HepG2 (cell line): ENCODE results near the gene ATP4A. TPM values are rescaled to one million over a fixed set of nuclear protein-coding genes. Genes with fewer than 3 reads are reported as not detected.

Source experiments
- HNRNPL ChIP-seq: fragments of 200-400 bp; formaldehyde crosslinking; IDR thresholded peaks from 2 replicates; pipeline ENCODE4 v1.6.1; 2017; ENCODE audit warnings: mild to moderate bottlenecking, low read depth, low read length
- IRF2 ChIP-seq: IDR thresholded peaks from 2 replicates; pipeline ENCODE4 v1.6.1; 2018; ENCODE audit warnings: missing genetic modification reagents, missing compliant biosample characterization
- KDM3A ChIP-seq: IDR thresholded peaks from 2 replicates; pipeline ENCODE4 v1.6.1; 2018; ENCODE audit warnings: low read depth, missing compliant biosample characterization
- MAFF ChIP-seq: IDR thresholded peaks from 2 replicates; pipeline ENCODE4 v1.6.1; 2011; ENCODE audit warnings: low read depth, low read length, improper control_type of control experiment
- MXD4 ChIP-seq: IDR thresholded peaks from 2 replicates; pipeline ENCODE4 v1.6.1; 2016; ENCODE audit warnings: mild to moderate bottlenecking, missing biosample characterization, missing genetic modification reagents
- RFX5 ChIP-seq: IDR thresholded peaks from 2 replicates; pipeline ENCODE4 v1.6.1; 2011; ENCODE audit warnings: low read depth, low read length, improper control_type of control experiment
- ZFP41 ChIP-seq: sonication (generic); formaldehyde crosslinking; IDR thresholded peaks from 2 replicates; pipeline ENCODE4 v1.4.0; 2020; ENCODE audit warnings: mild to moderate bottlenecking, missing genetic modification reagents, borderline replicate concordance
- ZNF460 ChIP-seq: sonication (generic); formaldehyde crosslinking; IDR thresholded peaks from 2 replicates; pipeline ENCODE4 v1.5.1; 2020; ENCODE audit warnings: missing genetic modification reagents, mild to moderate bottlenecking, borderline replicate concordance
- ZNF549 ChIP-seq: sonication (generic); formaldehyde crosslinking; IDR thresholded peaks from 2 replicates; pipeline ENCODE4 v1.5.0; 2020; ENCODE audit warnings: missing genetic modification reagents
- ZNF567 ChIP-seq: sonication (generic); formaldehyde crosslinking; IDR thresholded peaks from 2 replicates; pipeline ENCODE4 v1.8.1; 2023; ENCODE audit warnings: mild to moderate bottlenecking, missing genetic modification reagents, borderline replicate concordance
- ZNF879 ChIP-seq: sonication (generic); formaldehyde crosslinking; IDR thresholded peaks from 2 replicates; pipeline ENCODE4 v1.8.1; 2023; ENCODE audit warnings: missing genetic modification reagents
- polyA plus RNA-seq, 8 experiments: library from polyadenylated mRNA; depleted of rRNA in 3 of 8; stranded (reverse) in 7 of 8; unstranded in 1 of 8; fragments of >200 nt; fragmentation: Illumina TruSeq in 4 of 8; extraction: Trizol in 4 of 8; gene quantifications; 2 replicates each; pipeline versions ENCODE4 v1.2.1 to v1.2.3, GENCODE V29; 2011 to 2016; ENCODE audit warnings: low read depth in 4 of 8, missing spikeins in 1 of 8, mixed read lengths in 1 of 8; ENCODE audit not compliant: insufficient read depth in 1 of 8
- total RNA-seq, 5 experiments: library from RNA; depleted of rRNA; stranded (reverse); fragments of >200 nt; fragmentation: Illumina TruSeq; extraction: Trizol; gene quantifications; 2 replicates each; pipeline ENCODE4 v1.2.3, GENCODE V29; 2016; ENCODE audit warnings: low read depth in 1 of 5
- TF ChIP-seq, protein P1 (sequence below): sonication (generic); formaldehyde crosslinking; IDR thresholded peaks from 2 replicates; pipeline ENCODE4 v1.4.0; 2020; ENCODE audit warnings: mild to moderate bottlenecking, missing genetic modification reagents, borderline replicate concordance
- TF ChIP-seq, protein P2 (sequence below): sonication (generic); formaldehyde crosslinking; IDR thresholded peaks from 2 replicates; pipeline ENCODE4 v1.8.1; 2023; ENCODE audit warnings: missing genetic modification reagents, inconsistent platforms, borderline replicate concordance
- TF ChIP-seq, protein P3 (sequence below): IDR thresholded peaks from 2 replicates; pipeline ENCODE4 v1.6.1; 2016; ENCODE audit warnings: low read depth
- TF ChIP-seq, protein P4 (sequence below): sonication (generic); formaldehyde crosslinking; IDR thresholded peaks from 2 replicates; pipeline ENCODE4 v1.9.0; 2021; ENCODE audit warnings: missing genetic modification reagents, mild to moderate bottlenecking, borderline replicate concordance
- TF ChIP-seq, protein P5 (sequence below): IDR thresholded peaks from 2 replicates; pipeline ENCODE4 v1.6.1; 2016; ENCODE audit warnings: missing compliant biosample characterization, missing genetic modification reagents, borderline replicate concordance

Gene ATP4A
- total and polyA plus RNA-seq, 2 of the 13 experiments (the other 11 are each of a cell fraction or from before 2014, with no cell fraction given) = 0.08 to 0.11 TPM

DNA sequence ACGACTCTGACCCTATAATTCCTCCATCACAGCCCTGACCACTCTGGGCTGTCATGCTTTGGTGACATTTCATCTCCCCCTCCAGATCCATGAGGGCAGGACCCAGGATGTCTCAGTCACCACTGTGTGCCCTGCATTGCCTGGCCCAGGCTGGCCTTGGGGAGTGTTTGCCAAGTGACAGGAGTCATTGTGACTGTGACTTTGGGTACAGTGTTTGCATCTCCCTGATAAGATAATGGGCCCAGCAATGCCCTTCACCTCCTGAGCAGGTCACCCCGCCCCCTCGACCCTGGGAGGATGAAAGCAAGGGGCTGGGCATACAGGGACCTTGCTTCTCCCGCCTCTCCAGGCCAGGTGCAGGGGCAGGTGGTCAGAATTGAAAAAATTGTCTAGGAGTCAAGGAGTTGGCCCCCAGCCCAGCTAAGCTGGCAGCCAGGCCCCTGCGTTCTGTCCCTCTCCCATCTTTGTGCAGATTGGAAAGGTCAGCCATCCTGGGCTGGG lies 5.9 kb upstream of the ATP4A start (continued):
- TF ChIP-seq, protein P1, sequence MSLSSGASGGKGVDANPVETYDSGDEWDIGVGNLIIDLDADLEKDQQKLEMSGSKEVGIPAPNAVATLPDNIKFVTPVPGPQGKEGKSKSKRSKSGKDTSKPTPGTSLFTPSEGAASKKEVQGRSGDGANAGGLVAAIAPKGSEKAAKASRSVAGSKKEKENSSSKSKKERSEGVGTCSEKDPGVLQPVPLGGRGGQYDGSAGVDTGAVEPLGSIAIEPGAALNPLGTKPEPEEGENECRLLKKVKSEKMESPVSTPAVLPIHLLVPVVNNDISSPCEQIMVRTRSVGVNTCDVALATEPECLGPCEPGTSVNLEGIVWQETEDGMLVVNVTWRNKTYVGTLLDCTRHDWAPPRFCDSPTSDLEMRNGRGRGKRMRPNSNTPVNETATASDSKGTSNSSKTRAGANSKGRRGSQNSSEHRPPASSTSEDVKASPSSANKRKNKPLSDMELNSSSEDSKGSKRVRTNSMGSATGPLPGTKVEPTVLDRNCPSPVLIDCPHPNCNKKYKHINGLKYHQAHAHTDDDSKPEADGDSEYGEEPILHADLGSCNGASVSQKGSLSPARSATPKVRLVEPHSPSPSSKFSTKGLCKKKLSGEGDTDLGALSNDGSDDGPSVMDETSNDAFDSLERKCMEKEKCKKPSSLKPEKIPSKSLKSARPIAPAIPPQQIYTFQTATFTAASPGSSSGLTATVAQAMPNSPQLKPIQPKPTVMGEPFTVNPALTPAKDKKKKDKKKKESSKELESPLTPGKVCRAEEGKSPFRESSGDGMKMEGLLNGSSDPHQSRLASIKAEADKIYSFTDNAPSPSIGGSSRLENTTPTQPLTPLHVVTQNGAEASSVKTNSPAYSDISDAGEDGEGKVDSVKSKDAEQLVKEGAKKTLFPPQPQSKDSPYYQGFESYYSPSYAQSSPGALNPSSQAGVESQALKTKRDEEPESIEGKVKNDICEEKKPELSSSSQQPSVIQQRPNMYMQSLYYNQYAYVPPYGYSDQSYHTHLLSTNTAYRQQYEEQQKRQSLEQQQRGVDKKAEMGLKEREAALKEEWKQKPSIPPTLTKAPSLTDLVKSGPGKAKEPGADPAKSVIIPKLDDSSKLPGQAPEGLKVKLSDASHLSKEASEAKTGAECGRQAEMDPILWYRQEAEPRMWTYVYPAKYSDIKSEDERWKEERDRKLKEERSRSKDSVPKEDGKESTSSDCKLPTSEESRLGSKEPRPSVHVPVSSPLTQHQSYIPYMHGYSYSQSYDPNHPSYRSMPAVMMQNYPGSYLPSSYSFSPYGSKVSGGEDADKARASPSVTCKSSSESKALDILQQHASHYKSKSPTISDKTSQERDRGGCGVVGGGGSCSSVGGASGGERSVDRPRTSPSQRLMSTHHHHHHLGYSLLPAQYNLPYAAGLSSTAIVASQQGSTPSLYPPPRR (CRISPR knock-in tag) = peak; percentile 89
- TF ChIP-seq ZNF549 (CRISPR knock-in tag) (no peak), ZNF460 (CRISPR knock-in tag) (no peak; the same call in 1 of the 2 replicates), ZFP41 (no peak), MAFF (no peak), ZNF879 (CRISPR knock-in tag) (no peak), MXD4 (CRISPR knock-in tag) (no peak), ZNF567 (CRISPR knock-in tag) (no peak), HNRNPL (peak; percentile 97), KDM3A (CRISPR knock-in tag) (peak; percentile 52; the same call in 1 of the 2 replicates), RFX5 (no peak), IRF2 (CRISPR knock-in tag) (0 out of 2 replicates have a peak, but pooled peaks have one; percentile 16)
- TF ChIP-seq, protein P2, sequence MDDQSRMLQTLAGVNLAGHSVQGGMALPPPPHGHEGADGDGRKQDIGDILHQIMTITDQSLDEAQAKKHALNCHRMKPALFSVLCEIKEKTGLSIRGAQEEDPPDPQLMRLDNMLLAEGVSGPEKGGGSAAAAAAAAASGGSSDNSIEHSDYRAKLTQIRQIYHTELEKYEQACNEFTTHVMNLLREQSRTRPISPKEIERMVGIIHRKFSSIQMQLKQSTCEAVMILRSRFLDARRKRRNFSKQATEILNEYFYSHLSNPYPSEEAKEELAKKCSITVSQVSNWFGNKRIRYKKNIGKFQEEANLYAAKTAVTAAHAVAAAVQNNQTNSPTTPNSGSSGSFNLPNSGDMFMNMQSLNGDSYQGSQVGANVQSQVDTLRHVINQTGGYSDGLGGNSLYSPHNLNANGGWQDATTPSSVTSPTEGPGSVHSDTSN (CRISPR knock-in tag) = no peak
- TF ChIP-seq, protein P3, sequence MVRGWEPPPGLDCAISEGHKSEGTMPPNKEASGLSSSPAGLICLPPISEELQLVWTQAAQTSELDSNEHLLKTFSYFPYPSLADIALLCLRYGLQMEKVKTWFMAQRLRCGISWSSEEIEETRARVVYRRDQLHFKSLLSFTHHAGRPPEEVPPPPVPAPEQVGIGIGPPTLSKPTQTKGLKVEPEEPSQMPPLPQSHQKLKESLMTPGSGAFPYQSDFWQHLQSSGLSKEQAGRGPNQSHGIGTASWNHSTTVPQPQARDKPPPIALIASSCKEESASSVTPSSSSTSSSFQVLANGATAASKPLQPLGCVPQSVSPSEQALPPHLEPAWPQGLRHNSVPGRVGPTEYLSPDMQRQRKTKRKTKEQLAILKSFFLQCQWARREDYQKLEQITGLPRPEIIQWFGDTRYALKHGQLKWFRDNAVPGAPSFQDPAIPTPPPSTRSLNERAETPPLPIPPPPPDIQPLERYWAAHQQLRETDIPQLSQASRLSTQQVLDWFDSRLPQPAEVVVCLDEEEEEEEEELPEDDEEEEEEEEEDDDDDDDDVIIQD = no peak
- TF ChIP-seq, protein P4, sequence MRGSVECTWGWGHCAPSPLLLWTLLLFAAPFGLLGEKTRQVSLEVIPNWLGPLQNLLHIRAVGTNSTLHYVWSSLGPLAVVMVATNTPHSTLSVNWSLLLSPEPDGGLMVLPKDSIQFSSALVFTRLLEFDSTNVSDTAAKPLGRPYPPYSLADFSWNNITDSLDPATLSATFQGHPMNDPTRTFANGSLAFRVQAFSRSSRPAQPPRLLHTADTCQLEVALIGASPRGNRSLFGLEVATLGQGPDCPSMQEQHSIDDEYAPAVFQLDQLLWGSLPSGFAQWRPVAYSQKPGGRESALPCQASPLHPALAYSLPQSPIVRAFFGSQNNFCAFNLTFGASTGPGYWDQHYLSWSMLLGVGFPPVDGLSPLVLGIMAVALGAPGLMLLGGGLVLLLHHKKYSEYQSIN = no peak
- TF ChIP-seq, protein P5, sequence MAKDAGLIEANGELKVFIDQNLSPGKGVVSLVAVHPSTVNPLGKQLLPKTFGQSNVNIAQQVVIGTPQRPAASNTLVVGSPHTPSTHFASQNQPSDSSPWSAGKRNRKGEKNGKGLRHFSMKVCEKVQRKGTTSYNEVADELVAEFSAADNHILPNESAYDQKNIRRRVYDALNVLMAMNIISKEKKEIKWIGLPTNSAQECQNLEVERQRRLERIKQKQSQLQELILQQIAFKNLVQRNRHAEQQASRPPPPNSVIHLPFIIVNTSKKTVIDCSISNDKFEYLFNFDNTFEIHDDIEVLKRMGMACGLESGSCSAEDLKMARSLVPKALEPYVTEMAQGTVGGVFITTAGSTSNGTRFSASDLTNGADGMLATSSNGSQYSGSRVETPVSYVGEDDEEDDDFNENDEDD = peak; percentile 52; the same call in 1 of the 2 replicates
